Measurements from ENCODE around the gene CREBBP. TPM values are rescaled to one million over a fixed set of nuclear protein-coding genes. Genes with fewer than 3 reads are reported as not detected.

Gene CREBBP
- total RNA-seq, 1 donor from 2014 or later, result 53.0 TPM

DNA sequence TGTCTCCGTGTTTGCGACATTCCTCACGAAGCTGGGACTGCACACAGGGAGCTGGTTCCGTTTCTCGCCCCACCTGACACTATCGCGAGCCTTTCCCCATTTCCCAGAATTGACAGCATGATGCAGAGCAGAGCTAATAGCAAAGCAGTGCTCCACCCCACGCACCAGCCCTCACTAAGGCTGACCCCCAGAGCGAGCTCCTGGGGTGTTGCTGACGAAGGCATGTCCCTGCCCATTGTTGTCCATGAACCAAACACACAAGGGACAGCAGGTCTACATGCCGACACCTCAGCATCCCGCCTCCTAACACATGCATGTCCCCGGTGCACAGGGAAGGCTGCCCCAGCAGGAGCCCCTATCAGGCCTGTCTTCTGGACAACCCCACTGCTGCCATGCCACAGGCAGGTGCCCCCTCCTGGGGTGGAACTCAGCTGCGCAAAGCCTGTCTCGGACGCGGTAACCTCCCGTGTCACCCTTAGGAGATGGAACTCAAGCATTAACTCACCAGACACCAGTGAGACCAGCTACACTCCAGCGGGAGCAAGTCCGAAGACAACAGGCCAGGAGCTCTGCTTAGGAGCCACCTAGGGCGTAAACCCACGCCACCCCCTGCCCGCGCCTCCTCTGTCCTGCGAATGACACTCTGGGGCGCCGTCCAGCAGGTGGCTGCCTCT lies 146.3 kb downstream of the CREBBP start:
- H3K27ac Mint-ChIP-seq (ENCODE audit: unreplicated experiment), result no peak overlapping the region
- Histone ChIP-seq H3K27ac (ENCODE audit: low read depth, low read length) (no peak overlapping the region), H3K4me3 (ENCODE audit: insufficient read depth, low read depth, low read length) (no peak overlapping the region), H3K79me2 (ENCODE audit: insufficient read depth, low read length) (peaks cover 4% of the 10 kb centered on the region), H3K27me3 (ENCODE audit: insufficient read depth, low read length) (no peaks in the 10 kb centered on the region), H3K4me2 (ENCODE audit: low read length) (no peak overlapping the region), H3K36me3 (ENCODE audit: insufficient read depth, low read length) (peaks cover 36% of the 10 kb centered on the region), H3K4me1 (ENCODE audit: insufficient read depth, low read length) (no peaks in the 10 kb centered on the region), H3K9me3 (ENCODE audit: insufficient read depth, low read depth, low read length) (no peaks in the 10 kb centered on the region), H4K20me1 (ENCODE audit: insufficient read depth, low read length) (peaks cover 50% of the 10 kb centered on the region), H2AFZ (ENCODE audit: low read depth, low read length) (no peak overlapping the region), H3K9ac (ENCODE audit: low read length) (no peak overlapping the region)
- no peaks in the 10 kb centered on the region for H3K4me1 Mint-ChIP-seq (ENCODE audit: low read depth, unreplicated experiment)
- H3K27me3 Mint-ChIP-seq (ENCODE audit: low read depth, unreplicated experiment), result no peaks in the 10 kb centered on the region
- no peak for FAIRE-seq
- no peak overlapping the region for H3K4me3 Mint-ChIP-seq (ENCODE audit: unreplicated experiment)
- no peaks in the 10 kb centered on the region for H3K9me3 Mint-ChIP-seq (ENCODE audit: unreplicated experiment)
- peaks cover 35% of the 10 kb centered on the region for H3K36me3 Mint-ChIP-seq (ENCODE audit: low read depth, unreplicated experiment)
- no peak for DNase-seq (ENCODE audit: low read depth)
- no peak for TF ChIP-seq CTCF (IDR thresholded peaks at IDR 0.05; ENCODE audit: insufficient read depth, low read depth, low read length)

DNA sequence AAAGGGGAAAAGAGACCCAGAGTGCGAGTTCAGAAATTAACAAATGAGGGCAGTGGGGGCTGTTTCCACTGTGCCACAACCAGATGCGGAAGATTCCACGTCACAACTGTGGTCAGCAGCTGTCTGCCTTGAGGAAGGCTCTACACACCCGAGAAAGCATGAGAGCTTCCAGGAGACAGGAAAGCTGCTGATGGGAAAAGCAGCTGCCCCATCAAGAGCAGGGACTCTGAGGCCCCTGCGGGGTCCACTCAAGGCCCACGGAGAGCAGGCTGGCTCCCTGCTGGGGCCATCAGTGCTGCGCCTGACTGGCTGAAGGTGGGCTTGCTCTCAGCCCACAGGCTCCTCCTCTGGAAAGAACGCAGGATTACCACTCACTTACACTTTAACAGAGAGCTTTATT lies 148.3 kb downstream of the CREBBP start:
- no peaks in the 10 kb centered on the region for H3K4me1 Mint-ChIP-seq (ENCODE audit: low read depth, unreplicated experiment)
- no peak for TF ChIP-seq EZH2 (IDR thresholded peaks at IDR 0.05; ENCODE audit: insufficient read depth, low read length)
- TF ChIP-seq CTCF (IDR thresholded peaks at IDR 0.05; ENCODE audit: insufficient read depth, low read depth, low read length), result no peak
- no peak overlapping the region for H3K4me3 Mint-ChIP-seq (ENCODE audit: unreplicated experiment)
- peaks cover 31% of the 10 kb centered on the region for H3K36me3 Mint-ChIP-seq (ENCODE audit: low read depth, unreplicated experiment)
- Histone ChIP-seq H2AFZ (ENCODE audit: low read depth, low read length) (no peak overlapping the region), H3K4me3 (ENCODE audit: insufficient read depth, low read depth, low read length) (no peak overlapping the region), H4K20me1 (ENCODE audit: insufficient read depth, low read length) (peaks cover 52% of the 10 kb centered on the region), H3K36me3 (ENCODE audit: insufficient read depth, low read length) (peaks cover 29% of the 10 kb centered on the region), H3K79me2 (ENCODE audit: insufficient read depth, low read length) (peaks cover 4% of the 10 kb centered on the region), H3K4me1 (ENCODE audit: insufficient read depth, low read length) (no peaks in the 10 kb centered on the region), H3K27ac (ENCODE audit: low read depth, low read length) (no peak overlapping the region), H3K9ac (ENCODE audit: low read length) (no peak overlapping the region), H3K27me3 (ENCODE audit: insufficient read depth, low read length) (no peaks in the 10 kb centered on the region), H3K4me2 (ENCODE audit: low read length) (no peak overlapping the region), H3K9me3 (ENCODE audit: insufficient read depth, low read depth, low read length) (no peaks in the 10 kb centered on the region)
- no peak for FAIRE-seq
- no peaks in the 10 kb centered on the region for H3K27me3 Mint-ChIP-seq (ENCODE audit: low read depth, unreplicated experiment)
- no peak for DNase-seq (ENCODE audit: low read depth)
- no peaks in the 10 kb centered on the region for H3K9me3 Mint-ChIP-seq (ENCODE audit: unreplicated experiment)
- no peak overlapping the region for H3K27ac Mint-ChIP-seq (ENCODE audit: unreplicated experiment)

DNA sequence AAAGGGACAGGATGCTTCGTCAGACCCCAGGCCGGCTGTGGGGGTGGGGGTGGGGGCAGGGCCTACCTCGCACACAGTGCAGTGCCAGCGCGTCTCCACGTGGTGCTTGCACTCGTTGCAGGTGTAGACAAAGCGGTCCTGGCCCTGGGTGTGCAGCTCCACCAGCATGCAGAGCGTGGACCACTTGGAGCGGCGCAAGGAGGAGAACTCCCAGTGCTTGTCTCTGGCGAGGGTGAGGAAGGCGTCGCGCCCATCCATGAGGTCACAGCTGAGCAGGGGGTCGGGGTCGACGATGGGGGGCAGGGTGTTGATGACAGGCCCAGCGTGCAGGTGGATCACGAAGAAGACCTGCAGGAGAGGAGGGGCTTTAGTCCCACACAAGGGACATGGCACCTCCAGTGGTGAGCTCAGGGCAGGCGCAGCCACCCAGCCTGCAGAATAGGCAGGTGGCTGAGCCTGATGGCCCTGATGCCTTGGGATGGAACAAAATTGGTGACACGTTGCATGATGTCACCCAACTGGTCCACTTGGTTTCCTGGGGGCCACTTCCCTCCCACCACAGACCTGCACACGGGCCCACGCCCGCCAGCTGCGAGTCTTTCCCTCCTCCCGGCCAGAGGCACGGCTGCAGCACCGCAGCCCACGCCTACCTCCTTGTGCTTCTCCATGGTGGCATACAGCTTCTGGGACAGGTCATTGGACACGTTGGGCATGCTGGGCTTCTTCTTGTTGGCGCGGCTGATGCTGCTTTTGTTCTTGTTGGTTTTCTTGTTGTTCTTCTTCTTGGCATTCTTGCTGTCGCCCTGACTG lies 149.2 kb downstream of the CREBBP start:
- no peaks in the 10 kb centered on the region for H3K4me1 ChIP-seq (ENCODE audit: insufficient read depth, low read length)
- H2AFZ ChIP-seq (ENCODE audit: low read depth, low read length), result no peak overlapping the region
- Mint-ChIP-seq H3K27ac (ENCODE audit: unreplicated experiment) (no peak overlapping the region), H3K4me1 (ENCODE audit: low read depth, unreplicated experiment) (no peaks in the 10 kb centered on the region), H3K27me3 (ENCODE audit: low read depth, unreplicated experiment) (no peaks in the 10 kb centered on the region), H3K36me3 (ENCODE audit: low read depth, unreplicated experiment) (peaks cover 26% of the 10 kb centered on the region), H3K4me3 (ENCODE audit: unreplicated experiment) (no peak overlapping the region), H3K9me3 (ENCODE audit: unreplicated experiment) (no peaks in the 10 kb centered on the region)
- no peaks in the 10 kb centered on the region for H3K9me3 ChIP-seq (ENCODE audit: insufficient read depth, low read depth, low read length)
- no peak overlapping the region for H3K27ac ChIP-seq (ENCODE audit: low read depth, low read length)
- H3K9ac ChIP-seq (ENCODE audit: low read length), result no peak overlapping the region
- no peak for TF ChIP-seq EZH2 (IDR thresholded peaks at IDR 0.05; ENCODE audit: insufficient read depth, low read length)
- TF ChIP-seq CTCF (IDR thresholded peaks at IDR 0.05; ENCODE audit: insufficient read depth, low read depth, low read length), result no peak
- H3K27me3 ChIP-seq (ENCODE audit: insufficient read depth, low read length), result no peaks in the 10 kb centered on the region
- peaks cover 25% of the 10 kb centered on the region for H3K36me3 ChIP-seq (ENCODE audit: insufficient read depth, low read length)
- FAIRE-seq (no peak), DNase-seq (ENCODE audit: low read depth) (no peak)
- no peak overlapping the region for H3K4me2 ChIP-seq (ENCODE audit: low read length)
- H4K20me1 ChIP-seq (ENCODE audit: insufficient read depth, low read length), result peaks cover 47% of the 10 kb centered on the region
- H3K79me2 ChIP-seq (ENCODE audit: insufficient read depth, low read length), result peaks cover 4% of the 10 kb centered on the region
- no peak overlapping the region for H3K4me3 ChIP-seq (ENCODE audit: insufficient read depth, low read depth, low read length)

Data from astrocyte (in vitro differentiated cells and primary cell).